Nephron (organoid): ENCODE measurements around the gene CAMTA1.

Source experiments
- H3K27ac Mint-ChIP-seq, 3 experiments: 2 replicates each; pipeline ENCODE4 v1.8.0; 2020; ENCODE audit warnings: mixed read lengths in 3 of 3, mild to moderate bottlenecking in 2 of 3, moderate library complexity in 1 of 3
- H3K27me3 Mint-ChIP-seq: 2 replicates; pipeline ENCODE4 v1.8.0; 2021; ENCODE audit warnings: low read depth, mild to moderate bottlenecking, moderate library complexity, mixed read lengths
- H3K36me3 Mint-ChIP-seq: 2 replicates; pipeline ENCODE4 v1.8.0; 2020; ENCODE audit warnings: low read depth, mixed read lengths
- H3K4me1 Mint-ChIP-seq: 2 replicates; pipeline ENCODE4 v1.8.0; 2020; ENCODE audit warnings: mixed read lengths
- H3K4me3 Mint-ChIP-seq, 3 experiments: 2 replicates each; pipeline ENCODE4 v1.8.0; 2020; ENCODE audit warnings: mild to moderate bottlenecking in 3 of 3, mixed read lengths in 3 of 3, moderate library complexity in 2 of 3
- H3K9me3 Mint-ChIP-seq: 2 replicates; pipeline ENCODE4 v1.8.0; 2020; ENCODE audit warnings: mixed read lengths
- CTCF ChIP-seq, 3 experiments: fragments of 200-600 bp; sonication (generic); IDR thresholded peaks; one replicate each; pipeline ENCODE4 v1.5.0; 2021; ENCODE audit warnings: antibody characterized with exemption in 3 of 3; ENCODE audit not compliant: unreplicated experiment in 3 of 3

The CAMTA1 gene

GRCh38 chr1:7421471-7422075 is 636.3 kb downstream of the CAMTA1 start:
- H3K36me3 Mint-ChIP-seq, result peaks cover 8% of the 10 kb centered on the region

GRCh38 chr1:7422081-7422480 is 636.8 kb downstream of the CAMTA1 start:
- TF ChIP-seq CTCF (IDR thresholded peaks at IDR 0.05; ENCODE audit: unreplicated experiment in 3 of 3), result no peak
- Mint-ChIP-seq H3K27me3 (peaks cover 20% of the 10 kb centered on the region), H3K27ac (peak overlapping the region in 1 of 3 experiments; percentile 33), H3K4me1 (peaks cover 22% of the 10 kb centered on the region), H3K9me3 (peaks cover 25% of the 10 kb centered on the region), H3K36me3 (peaks cover 8% of the 10 kb centered on the region), H3K4me3 (no peak overlapping the region)

More at GRCh38 chr1:7421471-7422075, 636.3 kb downstream of the CAMTA1 start:
- Mint-ChIP-seq H3K4me1 (peaks cover 17% of the 10 kb centered on the region), H3K4me3 (no peak overlapping the region), H3K9me3 (peaks cover 25% of the 10 kb centered on the region), H3K27me3 (peaks cover 18% of the 10 kb centered on the region), H3K27ac (no peak overlapping the region)
- no peak for TF ChIP-seq CTCF (IDR thresholded peaks at IDR 0.05; ENCODE audit: unreplicated experiment in 3 of 3)

GRCh38 chr1:7422561-7422960 is 637.3 kb downstream of the CAMTA1 start:
- Mint-ChIP-seq H3K36me3 (peaks cover 8% of the 10 kb centered on the region), H3K27ac (no peak overlapping the region), H3K9me3 (peaks cover 23% of the 10 kb centered on the region), H3K27me3 (peaks cover 20% of the 10 kb centered on the region), H3K4me3 (no peak overlapping the region), H3K4me1 (peaks cover 25% of the 10 kb centered on the region)
- TF ChIP-seq CTCF (IDR thresholded peaks at IDR 0.05; ENCODE audit: unreplicated experiment in 3 of 3), result no peak

- H3K27ac Mint-ChIP-seq, result no peak overlapping the region
- TF ChIP-seq CTCF (IDR thresholded peaks at IDR 0.05; ENCODE audit: unreplicated experiment in 3 of 3), result no peak
- peaks cover 8% of the 10 kb centered on the region for H3K36me3 Mint-ChIP-seq
- H3K4me3 Mint-ChIP-seq, result no peak overlapping the region
- H3K27me3 Mint-ChIP-seq, result peaks cover 24% of the 10 kb centered on the region
- H3K4me1 Mint-ChIP-seq, result peaks cover 25% of the 10 kb centered on the region
- peaks cover 19% of the 10 kb centered on the region for H3K9me3 Mint-ChIP-seq
Observed at GRCh38 chr1:7422966-7423365, 637.7 kb downstream of the CAMTA1 start.

- H3K9me3 Mint-ChIP-seq, result peaks cover 8% of the 10 kb centered on the region
Observed at GRCh38 chr1:7424352-7424890, 639.2 kb downstream of the CAMTA1 start.

More at GRCh38 chr1:7424352-7424890, 639.2 kb downstream of the CAMTA1 start:
- TF ChIP-seq CTCF (IDR thresholded peaks at IDR 0.05; ENCODE audit: unreplicated experiment in 3 of 3), result no peak
- H3K4me1 Mint-ChIP-seq, result peaks cover 25% of the 10 kb centered on the region
- no peak overlapping the region for H3K4me3 Mint-ChIP-seq
- H3K27me3 Mint-ChIP-seq, result peaks cover 21% of the 10 kb centered on the region
- H3K27ac Mint-ChIP-seq, result no peak overlapping the region
- peaks cover 2% of the 10 kb centered on the region for H3K36me3 Mint-ChIP-seq
